H9 (cell line): ENCODE measurements around the gene TGFA. TPM values are rescaled to one million over a fixed set of nuclear protein-coding genes. Genes with fewer than 3 reads are reported as not detected.

Source experiments
- DNase-seq: peaks from one replicate; pipeline ENCODE4 v3.0.0-alpha.2; 2017
- H2AFZ ChIP-seq: one replicate; pipeline ENCODE4 v1.6.1; 2013; ENCODE audit warnings: mild to moderate bottlenecking, low read length, control low read depth, moderate library complexity
- H2AK5ac ChIP-seq: 2 replicates; pipeline ENCODE4 v1.6.1; 2013; ENCODE audit warnings: low read length, control low read depth, mixed read lengths; ENCODE audit not compliant: insufficient read length
- H2BK120ac ChIP-seq: one replicate; pipeline ENCODE4 v1.6.1; 2013; ENCODE audit warnings: low read depth, mild to moderate bottlenecking, low read length, control low read depth, inconsistent platforms; ENCODE audit not compliant: poor library complexity, severe bottlenecking
- H2BK12ac ChIP-seq: 2 replicates; pipeline ENCODE4 v1.6.1; 2013; ENCODE audit warnings: low read length, control low read depth, mixed read lengths, low read depth; ENCODE audit not compliant: insufficient read length
- H2BK15ac ChIP-seq: 2 replicates; pipeline ENCODE4 v1.6.1; 2013; ENCODE audit warnings: low read depth, low read length, control low read depth
- H2BK20ac ChIP-seq: one replicate; pipeline ENCODE4 v1.6.1; 2013; ENCODE audit warnings: low read depth, mild to moderate bottlenecking, low read length, control low read depth, inconsistent platforms; ENCODE audit not compliant: poor library complexity, severe bottlenecking
- H2BK5ac ChIP-seq: 2 replicates; pipeline ENCODE4 v1.6.1; 2013; ENCODE audit warnings: low read length, control low read depth, mixed read lengths; ENCODE audit not compliant: insufficient read length
- H3K14ac ChIP-seq: 2 replicates; pipeline ENCODE4 v1.6.1; 2013; ENCODE audit warnings: low read length, control low read depth; ENCODE audit not compliant: insufficient read depth
- H3K18ac ChIP-seq: 2 replicates; pipeline ENCODE4 v1.6.1; 2013; ENCODE audit warnings: low read depth, mild to moderate bottlenecking, mixed read lengths, low read length, control low read depth; ENCODE audit not compliant: insufficient read length
- H3K23ac ChIP-seq: 2 replicates; pipeline ENCODE4 v1.6.1; 2013; ENCODE audit warnings: low read length, control low read depth, mixed read lengths, low read depth; ENCODE audit not compliant: insufficient read length
- H3K23me2 ChIP-seq: 2 replicates; pipeline ENCODE4 v1.6.1; 2013; ENCODE audit warnings: low read depth, mild to moderate bottlenecking, mixed read lengths, low read length, control low read depth; ENCODE audit not compliant: insufficient read length, poor library complexity, severe bottlenecking
- H3K27ac ChIP-seq: 2 replicates; pipeline ENCODE4 v1.5.1; 2013; ENCODE audit warnings: low read length, control low read depth, mixed read lengths, low read depth; ENCODE audit not compliant: insufficient read length
- H3K27me3 ChIP-seq: 2 replicates; pipeline ENCODE4 v1.6.1; 2013; ENCODE audit warnings: low read length, control low read depth, inconsistent platforms; ENCODE audit not compliant: insufficient read depth
- H3K4ac ChIP-seq: 2 replicates; pipeline ENCODE4 v1.6.1; 2013; ENCODE audit warnings: low read depth, mild to moderate bottlenecking, control low read depth, inconsistent platforms, low read length, moderate library complexity
- H3K4me1 ChIP-seq: 2 replicates; pipeline ENCODE4 v1.6.1; 2013; ENCODE audit warnings: low read length, control low read depth, inconsistent platforms; ENCODE audit not compliant: insufficient read depth
- H3K4me2 ChIP-seq: 2 replicates; pipeline ENCODE4 v1.6.1; 2013; ENCODE audit warnings: low read length, control low read depth, mixed read lengths; ENCODE audit not compliant: insufficient read length, insufficient read depth
- H3K56ac ChIP-seq: 2 replicates; pipeline ENCODE4 v1.6.1; 2013; ENCODE audit warnings: low read depth, mild to moderate bottlenecking, mixed read lengths, low read length, control low read depth; ENCODE audit not compliant: insufficient read length
- H3K79me1 ChIP-seq: 2 replicates; pipeline ENCODE4 v1.6.1; 2013; ENCODE audit warnings: low read depth, mild to moderate bottlenecking, moderate library complexity, low read length, control low read depth, inconsistent platforms; ENCODE audit not compliant: insufficient read depth, poor library complexity, severe bottlenecking
- H3K79me2 ChIP-seq: 2 replicates; pipeline ENCODE4 v1.6.1; 2013; ENCODE audit warnings: low read length, control low read depth, inconsistent platforms; ENCODE audit not compliant: insufficient read depth
- H3K9ac ChIP-seq: 2 replicates; pipeline ENCODE4 v1.6.1; 2013; ENCODE audit warnings: low read length, control low read depth, mixed read lengths; ENCODE audit not compliant: insufficient read length; ENCODE audit errors: extremely low read depth
- H3K9me3 ChIP-seq: one replicate; pipeline ENCODE4 v1.6.1; 2013; ENCODE audit warnings: low read depth, low read length, inconsistent platforms; ENCODE audit not compliant: control insufficient read depth
- H3T11ph ChIP-seq: one replicate; pipeline ENCODE4 v1.6.1; 2013; ENCODE audit warnings: mild to moderate bottlenecking, low read length, control low read depth, inconsistent platforms
- H4K20me1 ChIP-seq: one replicate; pipeline ENCODE4 v1.6.1; 2013; ENCODE audit not compliant: control insufficient read depth, insufficient read length, insufficient read depth
- H4K5ac ChIP-seq: 2 replicates; pipeline ENCODE4 v1.6.1; 2013; ENCODE audit warnings: low read depth, mild to moderate bottlenecking, mixed read lengths, low read length, control low read depth; ENCODE audit not compliant: insufficient read length
- H4K8ac ChIP-seq: replicated peaks from 2 replicates; pipeline ENCODE4 v1.6.1; 2013; ENCODE audit warnings: low read length, control low read depth, mixed read lengths, low read depth; ENCODE audit not compliant: insufficient read length
- H4K91ac ChIP-seq: 2 replicates; pipeline ENCODE4 v1.6.1; 2013; ENCODE audit warnings: low read depth, mild to moderate bottlenecking, moderate library complexity, mixed read lengths, low read length, control low read depth; ENCODE audit not compliant: insufficient read length
- H3K27ac Mint-ChIP-seq, 3 experiments: 2 replicates in 2 of 3; 3 replicates in 1 of 3; pipeline ENCODE4 v1.8.0; 2020 to 2021; ENCODE audit warnings: mixed read lengths in 3 of 3, mild to moderate bottlenecking in 1 of 3, moderate library complexity in 1 of 3
- H3K27me3 Mint-ChIP-seq: 2 replicates; pipeline ENCODE4 v1.8.0; 2021; ENCODE audit warnings: low read depth, mild to moderate bottlenecking, moderate library complexity, mixed read lengths
- H3K36me3 Mint-ChIP-seq, 3 experiments: 2 replicates in 2 of 3; 3 replicates in 1 of 3; pipeline ENCODE4 v1.8.0; 2020 to 2021; ENCODE audit warnings: low read depth in 3 of 3, mixed read lengths in 3 of 3; ENCODE audit not compliant: insufficient read depth in 1 of 3
- H3K4me1 Mint-ChIP-seq, 2 experiments: 2 replicates each; pipeline ENCODE4 v1.8.0; 2020; ENCODE audit warnings: mixed read lengths in 2 of 2
- H3K4me3 Mint-ChIP-seq, 2 experiments: 2 replicates in 1 of 2; 3 replicates in 1 of 2; pipeline ENCODE4 v1.8.0; 2020 to 2021; ENCODE audit warnings: mild to moderate bottlenecking in 2 of 2, mixed read lengths in 2 of 2, moderate library complexity in 1 of 2
- H3K9me3 Mint-ChIP-seq, 2 experiments: 2 replicates in 1 of 2; 3 replicates in 1 of 2; pipeline ENCODE4 v1.8.0; 2020; ENCODE audit warnings: mild to moderate bottlenecking in 2 of 2, mixed read lengths in 2 of 2, moderate library complexity in 1 of 2
- CTCF ChIP-seq: fragments of 200-600 bp; sonication (generic); conservative IDR thresholded peaks from 3 replicates; pipeline ENCODE4 v1.8.0; 2021; ENCODE audit warnings: antibody characterized with exemption, mild to moderate bottlenecking
- total RNA-seq: library from RNA; stranded (reverse); gene quantifications from 2 replicates; pipeline ENCODE4 v1.2.1, GENCODE V29; 2021

TGFA gene
- total RNA-seq, 1 experiment from 2014 or later = 3.3 TPM

DNA sequence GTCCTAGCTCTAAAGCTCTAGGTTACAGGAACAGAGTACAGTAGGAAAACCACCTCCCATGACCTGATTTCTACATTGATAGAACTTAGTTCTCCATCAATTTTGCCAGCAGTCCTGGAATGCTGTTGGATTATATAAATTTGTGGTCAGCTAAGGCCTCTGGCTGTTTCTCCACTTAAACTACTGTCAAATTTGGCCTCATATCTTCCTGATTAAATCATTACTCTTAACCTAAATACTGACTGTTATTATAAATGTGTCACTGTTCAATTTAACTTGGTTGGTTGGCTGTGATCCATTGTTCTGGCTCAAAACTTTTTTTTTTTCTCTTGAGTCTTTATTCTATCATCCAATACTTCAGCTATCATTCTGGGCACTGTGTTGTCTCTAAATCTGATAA lies 71.2 kb downstream of the TGFA start:
- Histone ChIP-seq H3K23ac (no peak overlapping the region), H3K9me3 (no peaks in the 10 kb centered on the region), H2AK5ac (no peak overlapping the region), H3K27ac (no peak overlapping the region), H3T11ph (no peak overlapping the region), H4K91ac (no peak overlapping the region), H4K8ac (no peak overlapping the region), H3K79me1 (no peaks in the 10 kb centered on the region), H2BK12ac (no peak overlapping the region), H2BK5ac (no peak overlapping the region), H3K4me2 (no peak overlapping the region), H3K27me3 (no peaks in the 10 kb centered on the region), H2BK15ac (no peak overlapping the region), H4K20me1 (no peaks in the 10 kb centered on the region), H3K14ac (no peak overlapping the region), H2AFZ (no peak overlapping the region), H3K23me2 (no peaks in the 10 kb centered on the region), H4K5ac (no peak overlapping the region), H3K9ac (no peak overlapping the region), H2BK120ac (no peak overlapping the region), H3K4me1 (peaks cover 4% of the 10 kb centered on the region; the same call in 1 of the 2 replicates), H3K18ac (no peak overlapping the region), H2BK20ac (no peak overlapping the region), H3K4ac (no peak overlapping the region), H3K56ac (no peak overlapping the region), H3K79me2 (no peaks in the 10 kb centered on the region)
- peaks cover 7% of the 10 kb centered on the region in 2 experiments for H3K4me1 Mint-ChIP-seq
- peaks cover 8% of the 10 kb centered on the region; the same call in 1 of the 2 replicates for H3K27me3 Mint-ChIP-seq
- H3K4me3 Mint-ChIP-seq = no peak overlapping the region
- H3K9me3 Mint-ChIP-seq = no peaks in the 10 kb centered on the region
- H3K27ac Mint-ChIP-seq = no peak overlapping the region
- no peak for DNase-seq
- TF ChIP-seq CTCF = no peak
- H3K36me3 Mint-ChIP-seq = no peaks in the 10 kb centered on the region; a peak in 1 of 7 replicates
